ENCODE measurements around the gene B4GALT2. TPM values are rescaled to one million over a fixed set of nuclear protein-coding genes. Genes with fewer than 3 reads are reported as not detected.
A peak's percentile ranks its signal among the peaks of the same experiment; 100 is the strongest.

The B4GALT2 gene
- total and polyA plus RNA-seq, 9 donors, result 11.9 to 51.3 (median 28.8) TPM

GRCh38 chr1:43990271-43991199 is 11.5 kb downstream of the B4GALT2 start:
- intact Hi-C loops (cut with DNase I), result loop anchor here in 1 of 4 donors (5.0 kb wide), 1 partner anchor 647 kb away; no protein-coding TSS in a partner anchor
- Histone ChIP-seq H3K36me3 (no peaks in the 10 kb centered on the region), H3K4me3 (peak overlapping the region; percentile 62), H3K4me1 (ENCODE audit: insufficient read depth) (peaks cover 1% of the 10 kb centered on the region), H3K27me3 (no peaks in the 10 kb centered on the region), H3K27ac (peak overlapping the region in 1 of 2 donors; percentile 51), H3K9me3 (no peaks in the 10 kb centered on the region)
- 60 to 74% (median 62%) methylated on average over 19 of the region's 19 CpGs for WGBS, 3 donors
- TF ChIP-seq EP300 (IDR thresholded peaks at IDR 0.05) (no peak), POLR2A (IDR thresholded peaks at IDR 0.05) (no peak)
- DNase-seq, result no peak

GRCh38 chr1:43991200-43991475 is 12.1 kb downstream of the B4GALT2 start:
- H3K4me1 ChIP-seq (ENCODE audit: insufficient read depth), result peaks cover 1% of the 10 kb centered on the region
- H3K4me3 ChIP-seq, result peak overlapping the region; percentile 62
- H3K27ac ChIP-seq, result peak overlapping the region in 1 of 2 donors; percentile 51
- no peaks in the 10 kb centered on the region for H3K9me3 ChIP-seq
- 1 to 2% (median 1%) methylated on average over 10 of the region's 10 CpGs for WGBS, 3 donors
- no peaks in the 10 kb centered on the region for H3K27me3 ChIP-seq
- DNase-seq, result no peak
- TF ChIP-seq EP300 (IDR thresholded peaks at IDR 0.05), result no peak
- no peak for TF ChIP-seq CTCF (IDR thresholded peaks at IDR 0.05)
- intact Hi-C loops (cut with DNase I), result loop anchor here in 1 of 4 donors (5.0 kb wide), 1 partner anchor 646 kb away; no protein-coding TSS in a partner anchor
- H3K36me3 ChIP-seq, result no peaks in the 10 kb centered on the region

- intact Hi-C loops (cut with DNase I), result loop anchor here in 1 of 4 donors (5.0 kb wide), 1 partner anchor 646 kb away; no protein-coding TSS in a partner anchor
- TF ChIP-seq POLR2A (IDR thresholded peaks at IDR 0.05), result no peak
- Histone ChIP-seq H3K27me3 (no peaks in the 10 kb centered on the region), H3K4me1 (ENCODE audit: insufficient read depth) (peaks cover 1% of the 10 kb centered on the region), H3K36me3 (no peaks in the 10 kb centered on the region), H3K9me3 (no peaks in the 10 kb centered on the region), H3K27ac (peak within 1 kb of the TSS; percentile 19 to 51), H3K4me3 (peak within 1 kb of the TSS; percentile 62)
- DNase-seq, result peak; percentile 85 to 91 (median 88)
- WGBS, 3 donors, result 0 to 2% (median 0%) methylated on average over 29 to 66 of the region's 66 CpGs
Observed at GRCh38 chr1:43991476-43992231, 12.6 kb downstream of the B4GALT2 start, which contains the start of gene CCDC24. CCDC24 (plus strand) TSS chr1:43991599; CDS start chr1:43991879, 280 bp downstream.

GRCh38 chr1:43992232-43992995 is 13.4 kb downstream of the B4GALT2 start:
- Histone ChIP-seq H3K27me3 (no peaks in the 10 kb centered on the region), H3K27ac (peak overlapping the region in 1 of 2 donors; percentile 51), H3K4me1 (ENCODE audit: insufficient read depth) (peaks cover 1% of the 10 kb centered on the region), H3K4me3 (peak overlapping the region; percentile 62), H3K36me3 (no peaks in the 10 kb centered on the region), H3K9me3 (no peaks in the 10 kb centered on the region)
- intact Hi-C loops (cut with DNase I), result loop anchor here in 1 of 4 donors (5.0 kb wide), 1 partner anchor 645 kb away; no protein-coding TSS in a partner anchor
- WGBS, 3 donors, result 43 to 56% (median 47%) methylated on average over 11 of the region's 11 CpGs
- no peak for TF ChIP-seq POLR2A (IDR thresholded peaks at IDR 0.05)
- no peak for DNase-seq

GRCh38 chr1:43993206-43993914 is 14.3 kb downstream of the B4GALT2 start:
- Histone ChIP-seq H3K27me3 (no peaks in the 10 kb centered on the region), H3K36me3 (no peaks in the 10 kb centered on the region), H3K9me3 (no peaks in the 10 kb centered on the region), H3K4me3 (no peak overlapping the region), H3K4me1 (ENCODE audit: insufficient read depth) (peaks cover 1% of the 10 kb centered on the region), H3K27ac (no peak overlapping the region)
- WGBS, 3 donors, result 86 to 92% (median 91%) methylated on average over 9 of the region's 9 CpGs
- TF ChIP-seq CTCF (IDR thresholded peaks at IDR 0.05) (no peak), EP300 (IDR thresholded peaks at IDR 0.05) (no peak), POLR2A (IDR thresholded peaks at IDR 0.05) (no peak)
- no peak for DNase-seq
- intact Hi-C loops (cut with DNase I), result loop anchor here in 1 of 4 donors (5.0 kb wide), 1 partner anchor 644 kb away; no protein-coding TSS in a partner anchor
